ENCODE data around the gene RRAD.

RRAD gene

GRCh38 chr16:66894055-66894454 is 31.3 kb downstream of the RRAD start:
- no peak for TF ChIP-seq CTCF (IDR thresholded peaks at IDR 0.05; ENCODE audit: insufficient read depth, low read depth, low read length, missing control alignments)
- DNase-seq (ENCODE audit: low read depth), result no peak
- no peak overlapping the region for H3K4me3 ChIP-seq (ENCODE audit: low read depth, low read length)

GRCh38 chr16:66891797-66892196 is 33.5 kb downstream of the RRAD start:
- TF ChIP-seq CTCF (IDR thresholded peaks at IDR 0.05; ENCODE audit: insufficient read depth, low read depth, low read length, missing control alignments), result no peak
- no peak for DNase-seq (ENCODE audit: low read depth)
- no peak overlapping the region for H3K4me3 ChIP-seq (ENCODE audit: low read depth, low read length)

GRCh38 chr16:66891360-66891759 is 34.0 kb downstream of the RRAD start:
- TF ChIP-seq CTCF (IDR thresholded peaks at IDR 0.05; ENCODE audit: insufficient read depth, low read depth, low read length, missing control alignments), result no peak
- H3K4me3 ChIP-seq (ENCODE audit: low read depth, low read length), result no peak overlapping the region
- no peak for DNase-seq (ENCODE audit: low read depth)

- no peak overlapping the region for H3K4me3 ChIP-seq (ENCODE audit: low read depth, low read length)
- DNase-seq (ENCODE audit: low read depth), result no peak
- TF ChIP-seq CTCF (IDR thresholded peaks at IDR 0.05; ENCODE audit: insufficient read depth, low read depth, low read length, missing control alignments), result no peak
Observed at GRCh38 chr16:66890799-66891198, 34.5 kb downstream of the RRAD start.

GRCh38 chr16:66889622-66890021 is 35.7 kb downstream of the RRAD start:
- DNase-seq (ENCODE audit: low read depth), result no peak
- no peak for TF ChIP-seq CTCF (IDR thresholded peaks at IDR 0.05; ENCODE audit: insufficient read depth, low read depth, low read length, missing control alignments)
- no peak overlapping the region for H3K4me3 ChIP-seq (ENCODE audit: low read depth, low read length)

- no peak overlapping the region for H3K4me3 ChIP-seq (ENCODE audit: low read depth, low read length)
- DNase-seq (ENCODE audit: low read depth), result no peak
- no peak for TF ChIP-seq CTCF (IDR thresholded peaks at IDR 0.05; ENCODE audit: insufficient read depth, low read depth, low read length, missing control alignments)
Observed at GRCh38 chr16:66888647-66889615, 36.4 kb downstream of the RRAD start.

Measured in GM12865 (cell line).